NB4 (cell line): ENCODE measurements around the gene PAOX.

Experiments
- DNase-seq: peaks from one replicate; pipeline ENCODE4 v3.0.0; 2010; ENCODE audit warnings: low read depth
- H3K4me3 ChIP-seq: one replicate; pipeline ENCODE4 v1.5.1; 2011; ENCODE audit warnings: mild to moderate bottlenecking, low read depth, low read length, moderate library complexity
- MYC ChIP-seq: IDR thresholded peaks from 2 replicates; pipeline ENCODE4 v1.6.1; 2011; ENCODE audit warnings: low read depth, low read length
- POLR2A ChIP-seq: IDR thresholded peaks from 2 replicates; pipeline ENCODE4 v1.6.1; 2011; ENCODE audit warnings: mild to moderate bottlenecking; ENCODE audit not compliant: insufficient read length; ENCODE audit errors: extremely low read depth
- TF ChIP-seq, protein P1 (sequence below): IDR thresholded peaks from one replicate; pipeline ENCODE4 v1.5.1; 2012; ENCODE audit warnings: low read depth, low read length
- TF ChIP-seq, protein P2 (sequence below): IDR thresholded peaks from 2 replicates; pipeline ENCODE4 v1.6.1; 2011; ENCODE audit warnings: low read depth, low read length

The PAOX gene

DNA sequence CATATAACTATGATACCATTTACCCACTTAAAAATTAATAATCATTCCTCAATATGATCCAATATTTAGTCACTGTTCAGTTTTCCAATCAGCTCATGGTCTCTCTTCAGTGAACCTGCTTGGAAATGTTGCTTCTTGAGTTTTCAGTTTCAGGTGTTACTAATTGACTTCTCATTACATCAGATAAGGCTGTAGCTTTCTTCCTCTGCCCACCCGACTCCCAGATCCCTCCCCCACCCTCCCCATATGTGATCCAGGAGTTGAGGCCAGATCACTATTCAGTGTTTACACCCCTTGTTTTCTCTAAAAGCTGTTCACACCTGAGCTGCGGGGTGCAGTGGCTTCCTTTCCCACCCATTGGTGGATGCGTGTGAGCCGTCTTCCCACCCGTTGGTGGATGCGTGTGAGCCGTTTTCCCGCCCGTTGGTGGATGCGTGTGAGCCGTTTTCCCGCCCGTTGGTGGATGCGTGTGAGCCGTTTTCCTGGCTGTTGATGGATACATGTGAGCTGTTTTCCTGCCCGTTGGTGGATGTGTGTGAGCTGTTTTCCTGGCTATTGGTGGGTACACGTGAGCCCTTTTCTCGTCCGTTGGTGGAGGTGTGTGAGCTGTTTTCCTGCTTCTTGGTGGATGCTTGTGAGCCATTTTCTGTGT lies 11.7 kb downstream of the PAOX start:
- TF ChIP-seq POLR2A (no peak), MYC (no peak)
- TF ChIP-seq, protein P1, sequence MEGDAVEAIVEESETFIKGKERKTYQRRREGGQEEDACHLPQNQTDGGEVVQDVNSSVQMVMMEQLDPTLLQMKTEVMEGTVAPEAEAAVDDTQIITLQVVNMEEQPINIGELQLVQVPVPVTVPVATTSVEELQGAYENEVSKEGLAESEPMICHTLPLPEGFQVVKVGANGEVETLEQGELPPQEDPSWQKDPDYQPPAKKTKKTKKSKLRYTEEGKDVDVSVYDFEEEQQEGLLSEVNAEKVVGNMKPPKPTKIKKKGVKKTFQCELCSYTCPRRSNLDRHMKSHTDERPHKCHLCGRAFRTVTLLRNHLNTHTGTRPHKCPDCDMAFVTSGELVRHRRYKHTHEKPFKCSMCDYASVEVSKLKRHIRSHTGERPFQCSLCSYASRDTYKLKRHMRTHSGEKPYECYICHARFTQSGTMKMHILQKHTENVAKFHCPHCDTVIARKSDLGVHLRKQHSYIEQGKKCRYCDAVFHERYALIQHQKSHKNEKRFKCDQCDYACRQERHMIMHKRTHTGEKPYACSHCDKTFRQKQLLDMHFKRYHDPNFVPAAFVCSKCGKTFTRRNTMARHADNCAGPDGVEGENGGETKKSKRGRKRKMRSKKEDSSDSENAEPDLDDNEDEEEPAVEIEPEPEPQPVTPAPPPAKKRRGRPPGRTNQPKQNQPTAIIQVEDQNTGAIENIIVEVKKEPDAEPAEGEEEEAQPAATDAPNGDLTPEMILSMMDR = no peak
- TF ChIP-seq, protein P2, sequence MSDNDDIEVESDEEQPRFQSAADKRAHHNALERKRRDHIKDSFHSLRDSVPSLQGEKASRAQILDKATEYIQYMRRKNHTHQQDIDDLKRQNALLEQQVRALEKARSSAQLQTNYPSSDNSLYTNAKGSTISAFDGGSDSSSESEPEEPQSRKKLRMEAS = no peak
- peak overlapping the region; percentile 61 for H3K4me3 ChIP-seq
- no peak for DNase-seq

DNA sequence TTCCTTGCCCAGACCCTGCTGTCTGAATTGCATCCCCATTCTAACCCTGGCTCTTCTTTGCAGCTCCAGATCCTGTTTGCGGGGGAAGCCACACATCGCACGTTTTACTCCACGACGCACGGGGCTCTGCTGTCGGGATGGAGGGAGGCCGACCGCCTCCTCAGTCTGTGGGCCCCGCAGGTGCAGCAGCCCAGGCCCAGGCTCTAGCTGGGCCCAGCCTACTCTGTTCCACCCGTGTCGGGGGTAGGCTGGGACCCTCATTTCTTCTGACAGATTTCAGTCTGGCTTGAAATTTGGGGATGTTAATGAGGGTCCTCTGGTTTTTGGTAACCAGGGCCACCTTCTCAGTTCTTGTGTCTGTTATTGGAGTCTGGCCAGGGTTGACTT lies 12.2 kb downstream of the PAOX start:
- no peak for DNase-seq
- no peak overlapping the region for H3K4me3 ChIP-seq
- no peak for TF ChIP-seq MYC
- TF ChIP-seq POLR2A = no peak
- TF ChIP-seq, protein P2 = no peak
- TF ChIP-seq, protein P1 = no peak

DNA sequence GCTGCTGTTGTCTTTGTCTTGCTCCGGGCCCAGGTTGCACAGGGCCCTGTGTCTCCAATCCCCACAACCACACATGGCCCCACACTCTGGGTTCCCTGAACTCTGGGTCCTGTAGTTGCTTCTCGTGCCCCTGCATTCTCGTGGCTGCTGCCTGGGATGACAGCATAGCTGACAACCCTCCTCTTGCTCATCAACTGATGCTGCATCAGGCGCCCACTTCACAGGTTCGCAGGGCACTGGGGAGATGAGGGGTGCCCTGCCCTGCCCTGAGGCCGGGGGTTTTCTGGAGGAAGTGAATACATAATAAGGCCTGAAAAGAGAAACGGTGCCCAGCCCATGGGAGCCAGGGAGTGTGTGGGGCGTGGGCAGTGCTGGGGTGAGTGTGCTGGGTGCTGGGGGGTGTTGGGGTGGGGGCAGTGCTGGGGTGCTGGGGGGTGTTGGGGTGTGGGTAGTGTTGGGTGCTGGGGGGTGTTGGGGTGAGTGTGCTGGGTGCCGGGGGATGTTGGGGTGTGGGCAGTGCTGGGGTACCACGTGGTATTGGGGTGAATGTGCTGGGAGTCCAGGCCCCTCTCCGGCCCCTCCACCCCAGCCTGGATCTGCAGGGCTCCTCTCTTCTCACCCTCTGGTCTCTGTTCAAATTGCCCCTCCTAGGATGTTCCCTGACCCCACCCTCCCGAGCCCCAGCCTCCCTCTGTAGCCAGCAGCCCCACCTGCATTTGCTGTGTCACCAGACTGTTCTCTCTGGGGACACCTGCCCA lies 12.9 kb downstream of the PAOX start:
- no peak for TF ChIP-seq MYC
- H3K4me3 ChIP-seq = no peak overlapping the region

DNA sequence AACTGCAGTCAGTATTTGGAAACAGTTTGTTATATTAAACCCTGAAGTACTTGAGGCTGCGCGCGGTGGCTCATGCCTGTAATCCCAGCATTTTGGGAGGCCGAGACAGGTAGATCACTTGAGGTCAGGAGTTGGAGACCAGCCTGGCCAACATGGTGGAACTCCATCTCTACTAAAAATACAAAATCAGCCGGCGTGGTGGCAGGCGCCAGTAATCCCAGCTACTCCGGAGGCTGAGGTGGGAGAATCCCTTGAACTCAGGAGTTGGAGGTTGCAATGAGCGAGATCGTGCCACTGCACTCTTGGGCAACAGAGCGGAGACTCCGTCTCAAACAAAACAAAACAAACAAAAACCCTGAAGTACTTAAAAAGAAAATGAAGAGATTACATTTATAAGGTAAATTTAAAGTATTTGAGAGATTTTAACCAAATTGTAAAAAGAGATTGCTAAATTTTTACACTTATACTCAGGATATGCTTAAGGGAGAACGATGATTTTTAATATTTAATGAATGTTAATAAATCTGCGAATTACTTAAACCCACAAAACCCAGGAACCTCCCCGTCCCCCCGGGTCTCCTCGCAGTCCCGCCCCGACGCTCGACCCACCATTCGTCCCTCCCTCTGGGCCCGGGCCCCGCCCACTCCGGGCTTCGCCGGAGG lies 14.5 kb downstream of the PAOX start:
- peak overlapping the region; percentile 57 for H3K4me3 ChIP-seq
- no peak for DNase-seq
- TF ChIP-seq, protein P1 = no peak
- TF ChIP-seq, protein P2 = no peak
- no peak for TF ChIP-seq POLR2A
- TF ChIP-seq MYC = no peak

More for the DNA sequence above, 12.9 kb downstream of the PAOX start:
- DNase-seq = no peak

DNA sequence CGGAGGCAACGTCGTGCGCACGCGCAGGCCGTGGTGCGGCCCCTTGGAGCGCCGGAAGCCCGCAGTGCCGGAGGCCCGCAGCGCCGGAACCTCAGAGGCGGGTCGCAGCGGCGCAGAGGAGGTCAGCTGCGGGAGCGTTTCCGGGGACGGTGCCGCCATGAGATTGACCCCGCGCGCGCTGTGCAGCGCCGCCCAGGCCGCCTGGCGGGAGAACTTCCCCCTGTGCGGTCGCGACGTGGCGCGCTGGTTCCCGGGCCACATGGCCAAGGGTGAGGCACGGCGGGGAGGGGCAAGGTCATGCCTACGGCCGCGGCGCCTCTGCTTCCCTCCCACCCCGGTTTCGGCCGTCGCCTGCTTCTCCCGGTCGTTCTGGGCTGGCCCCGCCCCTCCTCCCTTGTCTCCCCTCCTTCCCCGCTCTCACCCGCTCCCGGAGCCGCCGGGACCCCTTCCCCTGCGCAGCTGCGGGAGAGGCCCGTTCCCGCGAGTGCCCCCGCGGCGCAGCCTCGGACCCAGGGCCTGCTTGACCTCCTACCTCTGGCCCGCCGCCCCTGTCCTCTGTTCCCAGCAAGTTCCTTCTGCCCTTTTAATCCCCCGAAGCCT lies 15.1 kb downstream of the PAOX start, which contains the start of gene MTG1:
Gene MTG1, plus strand, starts transcription at position 94 of the 600 bp plus-strand sequence. Its CDS starts 64 bp downstream, at position 158.
- DNase-seq = peak; percentile 97
- H3K4me3 ChIP-seq = peak within 1 kb of the TSS; percentile 79
- TF ChIP-seq, protein P1 = no peak
- TF ChIP-seq MYC = peak; percentile 99
- TF ChIP-seq, protein P2 = peak; percentile 95
- peak; percentile 86 for TF ChIP-seq POLR2A

DNA sequence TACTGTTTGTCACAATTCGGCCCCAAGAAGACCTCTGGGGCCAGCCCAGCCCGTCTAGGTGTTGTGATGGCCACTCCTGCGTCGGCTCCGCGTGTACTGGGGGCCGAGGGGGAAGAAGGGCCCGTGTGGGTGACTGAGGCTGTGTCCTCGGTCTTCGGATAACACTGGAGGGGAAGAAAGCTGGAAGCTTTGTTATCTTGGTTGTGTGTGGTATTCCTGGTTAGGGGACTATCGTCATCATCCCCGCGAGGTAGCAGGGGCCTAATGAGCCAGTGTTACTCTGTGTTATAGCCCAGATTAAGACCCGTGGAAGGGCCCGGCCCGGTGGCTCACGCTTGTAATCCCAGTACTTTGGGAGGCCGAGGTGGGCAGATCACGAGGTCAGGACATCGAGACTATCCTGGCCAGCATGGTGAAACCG lies 15.7 kb downstream of the PAOX start:
- TF ChIP-seq MYC (no peak), POLR2A (no peak)
- TF ChIP-seq, protein P2 = no peak
- TF ChIP-seq, protein P1 = no peak
- peak overlapping the region; percentile 79 for H3K4me3 ChIP-seq
- DNase-seq = no peak
